Mesangial cell (primary cell): ENCODE results near the gene PUS1. TPM values are rescaled to one million over a fixed set of nuclear protein-coding genes. Genes with fewer than 3 reads are reported as not detected.

Experiments
- total RNA-seq: library from RNA; depleted of rRNA; stranded (reverse); fragments of >200 nt; gene quantifications from 2 replicates; pipeline ENCODE4 v1.2.3, GENCODE V29; 2015

The PUS1 gene
- 15.3 and 26.2 TPM in 2 replicates for total RNA-seq

GRCh38 chr12:131928711-131929580, at the start of gene PUS1:
Gene PUS1 (plus strand): TSS chr12:131929276. CDS start chr12:131929723, 447 bp downstream.

GRCh38 chr12:131894313-131894860, 34.7 kb upstream of the PUS1 start, which contains the start of gene ULK1:
Gene ULK1 (plus strand): TSS chr12:131894622. CDS start chr12:131895002, 380 bp downstream.

GRCh38 chr12:131949431-131950181, 20.5 kb downstream of the PUS1 start, which contains the start of gene EP400:
Gene EP400 (plus strand): TSS chr12:131949942. CDS start chr12:131960620, 10,678 bp downstream.

Other genes starting within 250 kb of the PUS1 start
- gene SFSWAP, start 218.2 kb upstream of the PUS1 start, total RNA-seq: 14.5 and 19.4 TPM in 2 replicates
- gene MMP17, start 100.9 kb upstream of the PUS1 start, total RNA-seq: 3.3 and 3.9 TPM in 2 replicates
- gene ULK1, start 34.7 kb upstream of the PUS1 start, total RNA-seq: 12.7 and 23.7 TPM in 2 replicates
- 20.9 and 22.3 TPM in 2 replicates for gene EP400, start 20.7 kb downstream of the PUS1 start, total RNA-seq
- gene DDX51, start 215.0 kb downstream of the PUS1 start, total RNA-seq: 10.1 and 12.5 TPM in 2 replicates
- gene NOC4L, start 215.2 kb downstream of the PUS1 start, total RNA-seq: 22.6 and 51.0 TPM in 2 replicates